ENCODE results near the gene ADAT1.

ADAT1 gene

DNA sequence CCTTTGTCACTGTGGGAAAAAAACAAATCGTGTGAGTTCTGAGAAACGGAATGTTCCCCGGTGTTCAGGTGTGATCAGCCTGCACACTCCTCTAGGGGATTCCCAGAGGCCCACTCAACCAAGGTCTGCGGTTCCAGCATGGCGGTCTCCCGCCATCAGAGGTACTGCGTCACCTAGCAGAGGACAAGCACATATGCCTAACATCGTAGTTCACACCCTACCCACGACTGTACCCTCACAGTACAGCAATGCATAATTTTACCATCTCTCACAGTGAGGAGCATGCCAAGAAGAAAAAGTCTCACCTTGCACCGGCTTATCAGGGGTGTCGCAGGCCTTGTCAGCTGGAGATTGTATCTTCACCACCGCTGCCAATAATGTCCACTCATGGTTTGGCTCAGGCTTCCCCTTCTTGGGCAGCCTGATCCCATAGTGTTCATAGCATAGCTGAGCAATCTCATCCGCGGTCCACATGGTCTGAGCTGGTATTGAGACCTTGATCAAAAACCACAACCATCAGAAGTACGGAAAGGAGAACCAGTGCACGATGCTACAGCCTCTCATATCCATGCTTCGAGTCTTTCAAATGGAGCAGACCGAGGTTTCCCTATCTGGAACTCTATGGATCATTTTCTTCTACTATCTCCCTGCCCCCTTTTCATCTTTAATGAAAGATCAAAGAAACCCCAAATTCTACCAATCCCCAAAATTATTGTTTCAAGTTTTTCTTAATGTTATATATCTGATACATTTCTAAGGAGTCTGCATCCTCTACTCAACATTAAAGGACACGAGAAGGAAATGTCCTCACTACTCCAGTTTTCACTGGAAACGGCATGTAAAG is 2.5 kb downstream of the ADAT1 start:
- H3K4me3 ChIP-seq (ENCODE audit: low read depth in 1 of 2, low read length in 2 of 2), result no peak overlapping the region
- H3K27ac ChIP-seq (ENCODE audit: low read depth, low read length), result no peak overlapping the region
- no peaks in the 10 kb centered on the region for H3K27me3 ChIP-seq (ENCODE audit: control insufficient read depth in 1 of 2, insufficient read depth in 2 of 2, low read length in 2 of 2)
- peaks cover 21% of the 10 kb centered on the region for H3K4me1 ChIP-seq (ENCODE audit: insufficient read depth, low read length)
- no peaks in the 10 kb centered on the region for H3K9me3 ChIP-seq (ENCODE audit: low read length)
- H3K9ac ChIP-seq (ENCODE audit: low read length), result no peak overlapping the region
- peaks cover 24% of the 10 kb centered on the region for H3K36me3 ChIP-seq (ENCODE audit: insufficient read depth, low read length)

DNA sequence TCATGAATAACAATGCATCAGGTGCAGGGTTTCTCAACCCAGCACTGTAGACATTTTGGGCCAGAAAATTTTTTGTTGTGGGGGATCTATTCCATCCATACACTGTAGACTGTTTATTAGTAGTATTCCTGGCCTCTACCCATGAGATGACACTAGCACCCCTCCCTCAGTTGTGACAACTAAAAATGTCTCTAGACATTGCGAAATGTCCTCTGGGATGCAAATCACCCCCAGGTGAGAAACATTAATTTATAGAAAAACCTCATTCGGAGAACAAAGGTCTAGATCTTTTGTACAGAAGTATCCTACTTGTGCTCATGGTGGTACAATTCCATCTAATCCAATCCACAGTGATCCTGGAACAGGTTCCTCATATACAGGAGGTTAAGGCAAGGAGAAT is 4.3 kb downstream of the ADAT1 start:
- H3K27me3 ChIP-seq (ENCODE audit: control insufficient read depth in 1 of 2, insufficient read depth in 2 of 2, low read length in 2 of 2), result no peaks in the 10 kb centered on the region
- peaks cover 26% of the 10 kb centered on the region for H3K36me3 ChIP-seq (ENCODE audit: insufficient read depth, low read length)
- no peak overlapping the region for H3K4me3 ChIP-seq (ENCODE audit: low read depth in 1 of 2, low read length in 2 of 2)
- no peak overlapping the region for H3K9ac ChIP-seq (ENCODE audit: low read length)
- H3K27ac ChIP-seq (ENCODE audit: low read depth, low read length), result no peak overlapping the region
- no peaks in the 10 kb centered on the region for H3K9me3 ChIP-seq (ENCODE audit: low read length)
- peaks cover 21% of the 10 kb centered on the region for H3K4me1 ChIP-seq (ENCODE audit: insufficient read depth, low read length)

DNA sequence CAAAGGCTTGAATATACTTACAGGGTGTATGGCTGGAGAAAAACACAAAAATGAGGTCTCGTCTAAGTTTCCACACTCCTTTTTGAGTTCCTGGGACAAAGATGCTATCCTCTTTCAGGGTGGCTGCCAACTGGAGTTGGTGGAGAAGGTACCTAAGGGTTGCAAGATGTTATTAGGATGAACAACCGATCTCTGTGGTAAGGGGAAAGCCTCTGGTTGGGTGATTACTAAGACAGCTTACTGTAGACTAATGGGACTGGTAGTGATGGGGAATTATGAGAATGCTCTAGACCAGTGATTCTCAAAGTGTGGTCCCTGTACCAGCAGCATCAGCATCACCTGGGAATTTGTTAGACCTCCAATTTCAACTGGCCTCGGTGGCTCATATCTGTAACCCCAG is 6.0 kb downstream of the ADAT1 start:
- Histone ChIP-seq H3K9ac (ENCODE audit: low read length) (no peak overlapping the region), H3K4me1 (ENCODE audit: insufficient read depth, low read length) (peaks cover 17% of the 10 kb centered on the region), H3K27me3 (ENCODE audit: control insufficient read depth in 1 of 2, insufficient read depth in 2 of 2, low read length in 2 of 2) (no peaks in the 10 kb centered on the region), H3K27ac (ENCODE audit: low read depth, low read length) (no peak overlapping the region), H3K4me3 (ENCODE audit: low read depth in 1 of 2, low read length in 2 of 2) (no peak overlapping the region), H3K36me3 (ENCODE audit: insufficient read depth, low read length) (peaks cover 42% of the 10 kb centered on the region), H3K9me3 (ENCODE audit: low read length) (no peaks in the 10 kb centered on the region)

DNA sequence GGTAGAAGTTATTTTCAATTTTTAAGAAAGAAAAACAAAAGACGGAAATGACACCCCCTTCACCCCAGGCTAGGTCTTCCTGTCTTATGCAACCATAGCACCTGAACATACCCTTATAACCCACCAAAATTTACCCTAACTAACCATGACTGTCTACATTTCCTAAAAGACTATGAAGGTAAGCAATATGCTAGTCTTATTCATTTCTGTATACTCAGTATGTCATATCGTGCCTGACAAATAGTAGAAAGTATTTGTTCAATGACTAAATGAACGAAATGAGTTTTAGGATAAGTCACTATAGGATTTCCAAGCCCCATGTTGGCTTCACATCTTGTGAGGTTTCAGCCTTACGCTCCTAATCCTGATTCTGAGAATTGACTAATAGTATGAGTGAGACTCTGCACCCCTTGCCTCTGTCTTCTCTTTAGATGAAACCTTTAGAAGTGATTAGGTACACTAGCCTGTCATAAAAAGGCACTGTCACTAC is 6.5 kb downstream of the ADAT1 start:
- H3K27ac ChIP-seq (ENCODE audit: low read depth, low read length), result no peak overlapping the region
- H3K36me3 ChIP-seq (ENCODE audit: insufficient read depth, low read length), result peaks cover 46% of the 10 kb centered on the region
- no peaks in the 10 kb centered on the region for H3K9me3 ChIP-seq (ENCODE audit: low read length)

DNA sequence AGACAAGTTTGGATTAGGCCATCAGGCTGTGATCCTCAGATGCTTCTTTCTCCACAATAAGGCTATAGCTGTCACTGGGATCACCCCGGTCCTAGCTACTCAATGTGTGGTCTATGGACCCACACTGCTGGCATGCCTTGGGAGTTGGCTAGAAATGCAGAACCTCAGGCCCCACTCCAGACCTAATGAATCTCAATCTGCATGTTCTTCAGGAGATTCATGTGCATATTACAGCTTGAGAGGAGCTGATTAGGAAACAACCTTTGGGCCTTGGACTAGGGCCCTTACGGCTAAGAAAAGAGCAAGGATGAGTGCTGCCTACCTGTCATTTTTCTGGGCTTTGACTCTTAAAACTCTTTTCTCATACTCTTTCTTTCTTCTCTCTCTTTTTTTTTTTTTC is 7.5 kb downstream of the ADAT1 start:
- peaks cover 2% of the 10 kb centered on the region for H3K4me1 ChIP-seq (ENCODE audit: insufficient read depth, low read length)
- no peak overlapping the region for H3K27ac ChIP-seq (ENCODE audit: low read depth, low read length)
- H3K27me3 ChIP-seq (ENCODE audit: control insufficient read depth in 1 of 2, insufficient read depth in 2 of 2, low read length in 2 of 2), result no peaks in the 10 kb centered on the region
- H3K36me3 ChIP-seq (ENCODE audit: insufficient read depth, low read length), result peaks cover 46% of the 10 kb centered on the region
- no peak overlapping the region for H3K4me3 ChIP-seq (ENCODE audit: low read depth in 1 of 2, low read length in 2 of 2)
- H3K9ac ChIP-seq (ENCODE audit: low read length), result no peak overlapping the region
- no peaks in the 10 kb centered on the region for H3K9me3 ChIP-seq (ENCODE audit: low read length)

More for the DNA sequence above, 6.5 kb downstream of the ADAT1 start:
- Histone ChIP-seq H3K4me1 (ENCODE audit: insufficient read depth, low read length) (peaks cover 11% of the 10 kb centered on the region), H3K9ac (ENCODE audit: low read length) (no peak overlapping the region), H3K4me3 (ENCODE audit: low read depth in 1 of 2, low read length in 2 of 2) (no peak overlapping the region), H3K27me3 (ENCODE audit: control insufficient read depth in 1 of 2, insufficient read depth in 2 of 2, low read length in 2 of 2) (no peaks in the 10 kb centered on the region)

DNA sequence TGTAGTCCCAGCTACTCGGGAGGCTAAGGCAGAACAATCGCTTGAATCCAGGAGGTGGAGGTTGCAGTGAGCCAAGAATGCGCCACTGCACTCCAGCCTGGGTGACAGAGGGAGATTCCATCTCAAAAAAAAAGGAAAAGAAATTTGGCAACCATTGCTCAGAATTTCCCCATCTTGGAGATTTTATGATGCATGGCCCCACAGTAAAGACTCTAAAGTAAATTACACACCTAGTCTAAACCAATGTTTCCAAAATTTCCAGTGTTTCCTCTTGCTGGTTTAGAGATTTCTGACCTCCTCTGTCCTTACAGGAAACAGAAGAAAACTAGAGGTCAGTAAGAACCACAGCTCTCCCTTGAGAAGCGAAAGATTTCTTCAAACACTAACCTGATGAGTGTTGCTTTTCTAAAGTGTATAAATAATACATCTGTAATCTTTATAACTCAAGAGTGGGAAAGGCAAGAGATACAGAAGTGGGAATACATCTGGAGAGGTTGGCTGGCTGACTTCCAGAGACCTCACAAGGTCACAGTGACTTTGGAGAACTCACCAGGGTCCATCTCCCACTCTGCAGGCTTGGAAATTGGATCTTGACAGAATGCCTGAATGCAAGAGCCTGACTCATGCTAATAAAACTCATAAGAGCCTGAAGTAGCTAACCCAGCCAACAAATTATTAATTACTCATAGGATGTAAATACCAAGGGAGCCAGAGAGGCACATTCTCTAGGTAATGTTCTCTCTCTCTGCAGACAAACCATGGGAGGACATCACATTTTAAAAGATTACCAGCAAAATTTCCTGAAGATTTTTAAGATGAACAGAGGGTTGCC is 8.8 kb downstream of the ADAT1 start:
- H3K4me3 ChIP-seq (ENCODE audit: low read depth in 1 of 2, low read length in 2 of 2), result no peak overlapping the region
- peaks cover 45% of the 10 kb centered on the region for H3K36me3 ChIP-seq (ENCODE audit: insufficient read depth, low read length)
- no peaks in the 10 kb centered on the region for H3K27me3 ChIP-seq (ENCODE audit: control insufficient read depth in 1 of 2, insufficient read depth in 2 of 2, low read length in 2 of 2)
- H3K9ac ChIP-seq (ENCODE audit: low read length), result no peak overlapping the region
- no peaks in the 10 kb centered on the region for H3K9me3 ChIP-seq (ENCODE audit: low read length)
- no peak overlapping the region for H3K27ac ChIP-seq (ENCODE audit: low read depth, low read length)
- H3K4me1 ChIP-seq (ENCODE audit: insufficient read depth, low read length), result no peaks in the 10 kb centered on the region

DNA sequence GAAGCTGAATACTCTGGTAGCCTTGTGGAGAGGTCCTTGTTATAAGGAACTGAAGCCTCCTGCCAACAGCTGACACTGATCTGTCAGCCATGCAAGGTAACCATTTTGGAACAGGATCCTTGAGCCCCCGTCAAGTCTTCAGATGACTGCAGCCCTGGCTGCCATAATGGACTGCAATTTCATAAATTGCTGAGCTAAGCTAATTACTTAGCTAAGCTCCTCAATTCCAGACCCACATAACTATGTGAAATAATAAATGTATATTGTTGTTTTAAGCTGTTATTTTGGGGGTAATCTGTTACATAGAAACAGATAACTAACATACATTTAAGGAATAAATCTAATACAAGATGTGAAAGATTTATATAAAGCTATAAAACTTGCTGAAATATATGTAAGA is 16.6 kb downstream of the ADAT1 start:
- H3K27ac ChIP-seq (ENCODE audit: low read depth, low read length), result no peak overlapping the region
- H3K4me1 ChIP-seq (ENCODE audit: insufficient read depth, low read length), result no peaks in the 10 kb centered on the region
- H3K9ac ChIP-seq (ENCODE audit: low read length), result no peak overlapping the region
- H3K9me3 ChIP-seq (ENCODE audit: low read length), result no peaks in the 10 kb centered on the region
- H3K27me3 ChIP-seq (ENCODE audit: control insufficient read depth in 1 of 2, insufficient read depth in 2 of 2, low read length in 2 of 2), result no peaks in the 10 kb centered on the region
- H3K4me3 ChIP-seq (ENCODE audit: low read depth in 1 of 2, low read length in 2 of 2), result no peak overlapping the region
- H3K36me3 ChIP-seq (ENCODE audit: insufficient read depth, low read length), result peaks cover 38% of the 10 kb centered on the region

DNA sequence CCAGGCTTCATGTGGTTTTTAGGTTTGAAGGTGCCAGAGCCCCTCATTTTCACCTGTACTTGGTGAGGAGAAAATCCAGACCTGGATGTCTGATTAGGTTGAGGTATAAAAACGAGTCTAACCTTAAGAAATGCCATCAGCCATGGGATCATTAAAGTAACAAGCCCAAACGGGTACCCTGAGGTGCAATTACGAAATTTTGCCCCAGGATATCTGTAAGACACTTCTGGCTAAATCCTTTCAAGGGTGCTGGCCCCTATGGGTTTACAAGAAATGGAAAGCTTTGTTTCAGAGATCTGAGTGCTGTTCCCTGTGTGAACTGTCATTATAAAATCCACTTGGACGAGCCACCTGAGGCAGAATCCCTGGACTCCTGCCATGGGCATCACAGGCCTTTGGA is 19.8 kb downstream of the ADAT1 start:
- H3K36me3 ChIP-seq (ENCODE audit: insufficient read depth, low read length), result peaks cover 31% of the 10 kb centered on the region

DNA sequence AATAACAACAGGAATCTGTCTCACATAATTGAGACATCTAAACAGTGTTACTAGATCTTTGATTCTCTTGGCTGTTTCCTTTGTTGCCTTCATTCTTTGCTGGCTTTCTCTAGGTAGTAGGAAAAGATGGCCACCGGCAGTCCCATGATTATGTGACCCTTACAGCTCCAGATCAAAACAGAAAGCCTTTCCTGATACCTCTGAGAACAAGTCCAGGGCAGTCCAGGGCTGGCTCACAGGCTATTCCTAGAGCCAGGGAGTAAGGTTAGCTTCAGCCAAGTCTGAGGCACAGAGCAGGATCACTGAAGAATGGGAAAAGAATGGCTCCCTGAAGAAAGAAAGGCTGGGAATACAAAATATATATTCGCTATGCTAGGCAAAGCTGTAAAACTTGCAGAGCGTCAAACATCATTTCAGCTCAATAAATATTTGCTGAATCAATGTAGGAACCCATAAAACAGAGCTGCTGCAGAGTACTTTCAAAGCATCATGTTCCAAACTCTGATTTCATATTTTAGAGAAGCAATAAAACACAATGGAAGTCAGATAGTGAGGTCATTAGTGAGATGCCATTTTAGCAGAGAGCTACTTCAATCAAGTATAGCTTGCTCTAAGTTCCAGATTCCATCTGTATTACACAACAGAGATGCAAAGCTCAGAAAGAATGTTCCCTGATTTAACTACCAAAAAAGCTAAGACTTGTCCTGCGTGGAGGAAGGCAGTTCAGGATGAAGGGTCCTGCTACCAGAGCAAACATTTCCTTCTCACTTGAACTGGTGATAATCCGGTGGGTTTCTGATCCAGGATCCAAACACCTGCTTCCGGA is 23.4 kb downstream of the ADAT1 start:
- Histone ChIP-seq H3K9ac (ENCODE audit: low read length) (no peak overlapping the region), H3K36me3 (ENCODE audit: insufficient read depth, low read length) (peaks cover 28% of the 10 kb centered on the region), H3K4me1 (ENCODE audit: insufficient read depth, low read length) (peaks cover 7% of the 10 kb centered on the region), H3K27ac (ENCODE audit: low read depth, low read length) (peak overlapping the region; percentile 65), H3K4me3 (ENCODE audit: low read depth in 1 of 2, low read length in 2 of 2) (no peak overlapping the region), H3K9me3 (ENCODE audit: low read length) (no peaks in the 10 kb centered on the region), H3K27me3 (ENCODE audit: control insufficient read depth in 1 of 2, insufficient read depth in 2 of 2, low read length in 2 of 2) (no peaks in the 10 kb centered on the region)

More for the DNA sequence above, 19.8 kb downstream of the ADAT1 start:
- H3K9ac ChIP-seq (ENCODE audit: low read length), result no peak overlapping the region
- no peaks in the 10 kb centered on the region for H3K27me3 ChIP-seq (ENCODE audit: control insufficient read depth in 1 of 2, insufficient read depth in 2 of 2, low read length in 2 of 2)
- no peak overlapping the region for H3K27ac ChIP-seq (ENCODE audit: low read depth, low read length)
- peaks cover 7% of the 10 kb centered on the region for H3K4me1 ChIP-seq (ENCODE audit: insufficient read depth, low read length)
- no peaks in the 10 kb centered on the region for H3K9me3 ChIP-seq (ENCODE audit: low read length)
- no peak overlapping the region for H3K4me3 ChIP-seq (ENCODE audit: low read depth in 1 of 2, low read length in 2 of 2)

DNA sequence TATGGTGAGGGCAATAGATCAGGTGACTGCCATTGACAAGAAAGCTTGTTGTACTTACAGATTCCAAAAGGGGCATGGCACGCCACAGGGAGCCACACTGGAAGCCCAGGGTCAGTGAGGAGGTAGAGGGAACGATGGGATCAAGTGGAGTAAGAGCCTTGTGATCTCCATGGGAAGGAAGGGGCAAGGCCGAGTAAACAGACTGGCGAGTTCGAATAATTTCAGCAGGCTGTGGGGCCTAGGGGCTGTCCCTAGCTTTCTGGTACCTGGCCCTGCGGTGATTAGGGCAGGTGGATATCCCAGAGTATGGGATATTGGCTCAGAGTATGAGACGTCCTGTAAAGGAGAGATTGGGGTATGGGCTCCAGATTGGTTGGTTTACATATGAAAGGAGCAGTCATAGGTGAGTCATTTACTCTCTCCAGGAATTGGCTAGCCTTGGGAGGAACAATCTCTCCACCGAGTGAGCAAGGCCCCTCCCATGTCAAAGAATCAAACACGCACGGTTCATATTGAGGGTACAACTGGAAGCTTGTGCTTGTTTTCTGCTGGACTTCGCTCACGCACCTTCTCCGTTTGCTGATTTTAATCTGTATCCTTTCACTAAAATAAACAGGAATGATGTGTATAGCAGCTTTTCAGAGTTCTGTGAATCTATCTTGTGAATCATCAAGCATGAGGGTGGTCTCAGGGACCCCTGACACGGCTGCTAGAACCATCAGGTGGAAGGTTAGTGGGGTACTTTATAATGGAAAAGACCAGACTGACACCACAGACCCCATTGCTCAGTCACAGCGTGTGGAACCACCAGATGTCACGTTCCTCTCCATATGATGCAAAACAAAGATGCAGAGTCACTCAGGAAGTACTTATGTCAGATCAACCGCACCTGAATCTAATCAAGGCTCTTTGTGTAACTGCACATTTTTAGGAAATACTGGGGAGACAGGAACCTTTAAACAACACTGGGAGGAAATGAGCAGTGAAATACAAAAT is 29.0 kb downstream of the ADAT1 start:
- no peaks in the 10 kb centered on the region for H3K9me3 ChIP-seq (ENCODE audit: low read length)
- no peaks in the 10 kb centered on the region for H3K27me3 ChIP-seq (ENCODE audit: control insufficient read depth in 1 of 2, insufficient read depth in 2 of 2, low read length in 2 of 2)
- no peak overlapping the region for H3K9ac ChIP-seq (ENCODE audit: low read length)
- peaks cover 6% of the 10 kb centered on the region for H3K36me3 ChIP-seq (ENCODE audit: insufficient read depth, low read length)
- no peak overlapping the region for H3K27ac ChIP-seq (ENCODE audit: low read depth, low read length)
- peaks cover 20% of the 10 kb centered on the region for H3K4me1 ChIP-seq (ENCODE audit: insufficient read depth, low read length)
- no peak overlapping the region for H3K4me3 ChIP-seq (ENCODE audit: low read depth in 1 of 2, low read length in 2 of 2)
